DND-41 (cell line): ENCODE measurements around the gene BRIP1.

ENCODE experiments used
- ATAC-seq: fragments of 200-7000 bp; cut with Tn5 transposase; 3 replicates; pipeline ENCODE4 v1.9.1; 2021; ENCODE audit warnings: low read depth; ENCODE audit not compliant: insufficient read depth
- DNase-seq: peaks from one replicate; pipeline ENCODE4 v3.0.0-alpha.2; 2020
- H2AFZ ChIP-seq: 2 replicates; pipeline ENCODE4 v1.6.0; 2012; ENCODE audit warnings: low read depth, low read length
- H3K27ac ChIP-seq: 2 replicates; pipeline ENCODE4 v1.5.1; 2012; ENCODE audit warnings: low read length, inconsistent platforms
- H3K27me3 ChIP-seq: fragments of 200-600 bp; sonication (generic); 2 replicates; pipeline ENCODE4 v1.6.0; 2012; ENCODE audit warnings: low read length, mild to moderate bottlenecking, inconsistent platforms; ENCODE audit not compliant: insufficient read depth, poor library complexity
- H3K36me3 ChIP-seq: 2 replicates; pipeline ENCODE4 v1.5.1; 2012; ENCODE audit warnings: low read length, inconsistent platforms; ENCODE audit not compliant: insufficient read depth
- H3K4me1 ChIP-seq: 2 replicates; pipeline ENCODE4 v1.5.1; 2012; ENCODE audit warnings: mild to moderate bottlenecking, low read length; ENCODE audit not compliant: insufficient read depth
- H3K4me2 ChIP-seq: 2 replicates; pipeline ENCODE4 v1.6.0; 2012; ENCODE audit warnings: mild to moderate bottlenecking, moderate library complexity, low read length, inconsistent platforms; ENCODE audit not compliant: insufficient read depth
- H3K4me3 ChIP-seq, 2 experiments: fragments of 200-600 bp in 1 of 2; shearing (Covaris generic) in 1 of 2; 2 replicates each; pipeline ENCODE4 v1.5.1; 2012 to 2016; ENCODE audit warnings: inconsistent platforms in 2 of 2, low read length in 2 of 2, mild to moderate bottlenecking in 2 of 2, low read depth in 1 of 2, moderate library complexity in 1 of 2
- H3K79me2 ChIP-seq: 2 replicates; pipeline ENCODE4 v1.6.0; 2012; ENCODE audit warnings: low read length, inconsistent platforms; ENCODE audit not compliant: insufficient read depth
- H3K9ac ChIP-seq: 2 replicates; pipeline ENCODE4 v1.6.0; 2012; ENCODE audit warnings: low read depth, mild to moderate bottlenecking, inconsistent platforms, low read length, moderate library complexity
- H3K9me3 ChIP-seq: 2 replicates; pipeline ENCODE4 v1.5.1; 2012; ENCODE audit warnings: low read length, moderate library complexity, mild to moderate bottlenecking, inconsistent platforms; ENCODE audit not compliant: insufficient read depth, severe bottlenecking
- H4K20me1 ChIP-seq: 2 replicates; pipeline ENCODE4 v1.6.0; 2012; ENCODE audit warnings: low read length; ENCODE audit not compliant: insufficient read depth
- CTCF ChIP-seq: IDR thresholded peaks from 2 replicates; pipeline ENCODE4 v1.5.1; 2012; ENCODE audit warnings: borderline replicate concordance, low read length, moderate library complexity, mild to moderate bottlenecking; ENCODE audit not compliant: poor library complexity, severe bottlenecking; ENCODE audit errors: extremely low read depth
- EZH2 ChIP-seq: IDR thresholded peaks from 3 replicates; pipeline ENCODE4 v1.6.1; 2012; ENCODE audit warnings: borderline replicate concordance, low read depth, mild to moderate bottlenecking, moderate library complexity, low read length, inconsistent platforms; ENCODE audit not compliant: severe bottlenecking

The BRIP1 gene

GRCh38 chr17:61726977-61727376 is 136.4 kb downstream of the BRIP1 start:
- no peak for ATAC-seq
- Histone ChIP-seq H3K9me3 (no peaks in the 10 kb centered on the region), H3K9ac (no peak overlapping the region), H3K4me2 (no peak overlapping the region), H3K4me3 (no peak overlapping the region), H2AFZ (no peak overlapping the region), H3K79me2 (no peaks in the 10 kb centered on the region), H3K27ac (no peak overlapping the region), H4K20me1 (no peaks in the 10 kb centered on the region), H3K27me3 (no peaks in the 10 kb centered on the region), H3K36me3 (peaks cover 31% of the 10 kb centered on the region), H3K4me1 (no peaks in the 10 kb centered on the region)
- DNase-seq: no peak
- TF ChIP-seq EZH2 (no peak), CTCF (no peak)

GRCh38 chr17:61724777-61725176 is 138.6 kb downstream of the BRIP1 start:
- DNase-seq: no peak
- no peak overlapping the region for H3K4me2 ChIP-seq
- no peaks in the 10 kb centered on the region for H3K9me3 ChIP-seq
- no peaks in the 10 kb centered on the region for H3K4me1 ChIP-seq
- H3K36me3 ChIP-seq: peaks cover 31% of the 10 kb centered on the region
- H4K20me1 ChIP-seq: no peaks in the 10 kb centered on the region
- H3K27ac ChIP-seq: no peak overlapping the region
- no peak overlapping the region for H3K4me3 ChIP-seq
- no peaks in the 10 kb centered on the region for H3K79me2 ChIP-seq
- H2AFZ ChIP-seq: no peak overlapping the region
- TF ChIP-seq EZH2 (no peak), CTCF (no peak)
- H3K9ac ChIP-seq: no peak overlapping the region
- H3K27me3 ChIP-seq: no peaks in the 10 kb centered on the region
- no peak for ATAC-seq

- no peak for DNase-seq
- no peaks in the 10 kb centered on the region for H3K4me1 ChIP-seq
- no peaks in the 10 kb centered on the region for H3K9me3 ChIP-seq
- H3K36me3 ChIP-seq: peaks cover 29% of the 10 kb centered on the region
- H3K27ac ChIP-seq: no peak overlapping the region
- no peak overlapping the region for H3K4me2 ChIP-seq
- no peaks in the 10 kb centered on the region for H3K27me3 ChIP-seq
- H3K4me3 ChIP-seq: no peak overlapping the region
- no peaks in the 10 kb centered on the region for H4K20me1 ChIP-seq
- H2AFZ ChIP-seq: no peak overlapping the region
- no peak overlapping the region for H3K9ac ChIP-seq
- ATAC-seq: no peak
- no peak for TF ChIP-seq EZH2
- no peak for TF ChIP-seq CTCF
- no peaks in the 10 kb centered on the region for H3K79me2 ChIP-seq
Observed at GRCh38 chr17:61723914-61724313, 139.4 kb downstream of the BRIP1 start.

- Histone ChIP-seq H3K27ac (no peak overlapping the region), H3K4me3 (no peak overlapping the region), H3K9ac (no peak overlapping the region), H3K36me3 (peaks cover 26% of the 10 kb centered on the region), H3K4me1 (no peaks in the 10 kb centered on the region), H3K79me2 (no peaks in the 10 kb centered on the region), H3K9me3 (peaks cover 5% of the 10 kb centered on the region), H4K20me1 (no peaks in the 10 kb centered on the region), H3K4me2 (no peak overlapping the region), H3K27me3 (no peaks in the 10 kb centered on the region), H2AFZ (no peak overlapping the region)
- ATAC-seq (no peak), DNase-seq (no peak)
- TF ChIP-seq EZH2 (no peak), CTCF (no peak)
Observed at GRCh38 chr17:61723183-61723582, 140.1 kb downstream of the BRIP1 start.
